ENCODE data around the gene SLC1A2.

DNA sequence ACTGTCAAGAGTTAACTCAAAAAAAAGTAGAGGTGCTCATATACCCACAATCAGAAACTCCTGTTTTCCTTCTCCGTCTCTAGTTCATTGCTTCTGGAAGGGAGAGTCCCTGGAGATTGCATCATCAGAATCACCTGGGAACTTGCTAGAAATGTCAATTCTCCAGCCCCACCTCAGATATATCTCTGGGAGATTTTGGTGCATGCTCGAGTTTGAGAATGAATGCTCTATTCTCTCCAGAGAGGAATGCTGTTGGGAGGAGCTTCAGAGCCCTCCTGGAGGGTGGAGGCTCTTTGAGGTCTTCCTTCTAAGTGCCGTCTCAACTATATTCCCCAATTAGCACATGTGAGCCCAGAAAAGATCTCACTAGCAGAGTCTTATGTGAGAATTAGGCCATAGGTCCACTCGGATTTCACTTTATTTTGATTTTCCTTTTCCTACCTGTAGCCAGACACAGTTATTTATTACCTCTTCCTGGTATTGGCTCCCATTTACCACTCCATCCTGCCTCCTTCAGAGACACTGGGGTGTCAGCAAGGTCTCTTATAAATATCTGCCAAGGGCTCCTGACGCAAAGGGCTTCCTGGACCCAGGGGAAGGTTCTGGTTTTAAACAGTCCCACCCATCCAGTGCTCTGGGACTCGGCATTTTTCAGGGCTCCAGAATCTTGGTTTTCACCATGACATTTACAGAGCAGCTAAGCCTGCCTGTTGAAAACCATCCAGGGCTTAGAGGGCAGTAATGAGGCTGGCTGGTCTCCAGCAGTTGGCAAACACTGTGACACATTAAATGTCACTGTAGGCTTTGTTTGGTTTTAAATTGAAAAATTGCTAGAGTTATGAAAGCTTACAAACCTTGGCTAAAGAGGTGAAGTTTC, 144.2 kb downstream of the SLC1A2 start:
- no peak for TF ChIP-seq CTCF (IDR thresholded peaks at IDR 0.05)
- TF ChIP-seq POLR2A (IDR thresholded peaks at IDR 0.05) = no peak

All from lower leg skin (tissue), 3 donors.